Subcutaneous abdominal adipose tissue (tissue), 5 donors: Measurements from ENCODE around the gene MAML3.
"Not testable (repeated sequence)": the region's sequence is repeated elsewhere in the genome, so short reads cannot be mapped to it uniquely, and the experiment has no call there.

Experiments
- H3K27ac ChIP-seq: one replicate; pipeline ENCODE4 v1.7.0; 2013; ENCODE audit warnings: low read depth, mild to moderate bottlenecking, inconsistent platforms, low read length, moderate library complexity
- H3K27me3 ChIP-seq, 5 donors: one replicate each; pipeline ENCODE4 v1.7.0; 2013; ENCODE audit warnings: low read length in 5 of 5, inconsistent platforms in 1 of 5; ENCODE audit not compliant: control insufficient read depth in 5 of 5, insufficient read depth in 4 of 5
- H3K36me3 ChIP-seq, 5 donors: one replicate each; pipeline ENCODE4 v1.7.0; 2013; ENCODE audit warnings: low read length in 5 of 5; ENCODE audit not compliant: control insufficient read depth in 5 of 5, insufficient read depth in 5 of 5
- H3K4me1 ChIP-seq, 5 donors: one replicate each; pipeline ENCODE4 v1.7.0; 2013; ENCODE audit warnings: low read length in 5 of 5, mild to moderate bottlenecking in 3 of 5, moderate library complexity in 1 of 5; ENCODE audit not compliant: control insufficient read depth in 5 of 5, insufficient read depth in 5 of 5
- H3K4me3 ChIP-seq, 5 donors: one replicate each; pipeline ENCODE4 v1.7.0; 2013; ENCODE audit warnings: low read length in 5 of 5, low read depth in 1 of 5
- H3K9ac ChIP-seq, 5 donors: one replicate each; pipeline ENCODE4 v1.7.0; 2013; ENCODE audit warnings: low read length in 5 of 5, mild to moderate bottlenecking in 4 of 5, moderate library complexity in 3 of 5
- H3K9me3 ChIP-seq, 5 donors: one replicate each; pipeline ENCODE4 v1.7.0; 2013; ENCODE audit warnings: low read length in 5 of 5; ENCODE audit not compliant: control insufficient read depth in 5 of 5
- donor health status: healthy.
- donor health status: healthy.
- donor health status: healthy.
- donor health status: healthy.
- donor health status: healthy.

Gene MAML3

DNA sequence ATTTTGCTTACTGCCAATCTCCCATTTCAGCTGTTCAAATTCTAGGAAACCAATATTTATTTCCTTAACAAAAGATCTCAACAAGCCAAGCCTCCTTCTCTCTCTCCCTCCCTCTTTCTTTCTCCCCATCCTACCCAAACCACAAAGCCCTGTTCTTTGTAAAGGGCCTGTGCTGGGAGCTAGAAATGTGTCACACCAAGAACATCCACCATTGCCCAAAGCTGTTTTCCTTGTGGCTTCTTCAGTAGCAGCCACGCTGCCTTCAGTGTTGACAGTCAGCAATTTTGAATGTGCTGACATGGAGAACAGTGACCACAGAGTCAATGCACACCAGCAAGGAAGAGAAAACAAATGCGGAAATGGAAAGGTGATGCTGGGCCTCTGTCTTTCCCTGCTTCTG, 203.0 kb downstream of the MAML3 start:
- no peaks in the 10 kb centered on the region for H3K36me3 ChIP-seq
- H3K9ac ChIP-seq = no peak overlapping the region
- no peaks in the 10 kb centered on the region for H3K27me3 ChIP-seq
- no peak overlapping the region for H3K27ac ChIP-seq
- H3K4me3 ChIP-seq = no peak overlapping the region
- H3K9me3 ChIP-seq = no peaks in the 10 kb centered on the region
- peaks cover 0 to 25% (median 16%) of the 10 kb centered on the region in 5 donors for H3K4me1 ChIP-seq

DNA sequence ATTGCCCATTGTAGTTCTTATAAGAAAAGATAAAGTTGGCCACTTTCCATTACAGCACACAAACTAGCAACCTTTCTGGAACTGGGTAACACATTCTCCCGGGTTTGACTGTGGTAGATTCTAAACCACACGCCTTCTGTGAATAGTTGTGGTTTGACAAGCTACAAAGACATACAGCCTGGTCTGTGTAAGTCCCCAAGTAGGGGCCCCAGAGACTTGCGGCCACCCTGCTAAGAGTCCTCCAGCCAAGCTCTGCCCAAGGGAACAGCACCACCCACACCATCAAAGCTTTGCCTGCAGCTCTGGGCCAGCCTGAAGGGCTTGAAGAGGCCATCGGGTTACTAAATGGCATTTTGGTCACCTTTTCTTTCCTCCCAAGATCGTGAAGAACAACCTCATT, 203.4 kb downstream of the MAML3 start:
- no peaks in the 10 kb centered on the region for H3K27me3 ChIP-seq
- H3K27ac ChIP-seq = no peak overlapping the region
- H3K4me1 ChIP-seq = peaks cover 0 to 20% (median 12%) of the 10 kb centered on the region in 5 donors
- H3K4me3 ChIP-seq = no peak overlapping the region
- no peak overlapping the region for H3K9ac ChIP-seq
- no peaks in the 10 kb centered on the region for H3K9me3 ChIP-seq
- H3K36me3 ChIP-seq = no peaks in the 10 kb centered on the region

DNA sequence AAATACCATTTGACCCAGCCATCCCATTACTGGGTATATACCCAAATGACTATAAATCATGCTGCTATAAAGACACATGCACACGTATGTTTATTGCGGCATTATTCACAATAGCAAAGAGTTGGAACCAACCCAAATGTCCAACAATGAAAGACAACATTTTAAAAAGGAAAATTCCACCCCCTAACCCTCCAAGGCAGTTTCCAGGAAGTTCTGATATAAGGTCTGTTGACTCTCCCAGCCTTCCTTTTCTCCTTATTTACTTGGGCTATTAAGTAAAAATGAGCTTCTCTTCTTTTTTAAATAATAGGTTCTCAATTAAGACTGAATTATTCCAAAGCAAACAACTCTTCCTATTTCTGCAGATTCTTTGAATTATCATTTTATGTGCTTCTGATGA, 209.1 kb downstream of the MAML3 start:
- not testable (repeated sequence) for H3K9me3 ChIP-seq, H3K36me3 ChIP-seq, H3K9ac ChIP-seq, H3K4me3 ChIP-seq, H3K27me3 ChIP-seq, H3K27ac ChIP-seq
- H3K4me1 ChIP-seq = peaks cover 0 to 11% (median 4%) of the 10 kb centered on the region in 5 donors

DNA sequence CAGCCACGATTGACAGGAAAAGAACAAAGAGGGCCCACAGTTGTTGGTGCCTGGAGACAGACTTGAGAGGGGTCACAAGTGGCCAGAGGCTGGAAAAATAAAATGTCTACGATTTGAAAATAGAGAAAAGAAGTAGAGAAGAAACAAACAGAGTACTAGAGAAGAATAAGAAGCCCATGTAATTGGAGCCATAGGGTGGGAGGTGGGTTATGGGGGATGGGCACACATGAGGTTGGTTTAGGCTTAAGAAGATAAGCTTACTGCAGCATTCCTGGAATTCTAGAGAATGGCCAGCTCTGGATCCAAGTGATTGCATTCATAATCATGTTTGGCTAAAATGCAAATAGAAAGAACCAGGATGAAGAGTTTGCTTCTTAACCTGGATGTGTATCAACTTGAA, 210.7 kb downstream of the MAML3 start:
- H3K27ac ChIP-seq = no peak overlapping the region
- H3K36me3 ChIP-seq = no peaks in the 10 kb centered on the region
- no peaks in the 10 kb centered on the region for H3K27me3 ChIP-seq
- peaks cover 0 to 11% (median 4%) of the 10 kb centered on the region in 5 donors for H3K4me1 ChIP-seq
- no peak overlapping the region for H3K9ac ChIP-seq
- no peak overlapping the region for H3K4me3 ChIP-seq
- H3K9me3 ChIP-seq = no peaks in the 10 kb centered on the region

DNA sequence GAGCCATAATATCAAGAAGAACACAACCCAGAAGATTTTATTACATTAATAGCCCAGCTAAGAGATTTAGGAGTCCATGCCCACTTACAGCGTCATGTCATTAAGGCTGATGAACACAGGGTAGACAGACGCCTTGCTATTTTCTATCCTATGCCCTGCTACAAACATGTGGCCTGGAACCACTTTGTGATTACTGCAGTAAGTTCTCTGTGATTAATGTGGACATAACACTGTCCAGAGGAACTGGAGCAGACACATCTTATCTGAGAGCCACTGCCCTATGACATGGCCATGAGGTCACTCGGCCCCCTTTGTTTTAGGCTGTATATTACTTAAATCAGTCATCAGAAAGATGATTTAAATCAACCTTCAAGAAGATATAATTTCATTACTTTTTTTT, 211.7 kb downstream of the MAML3 start:
- Histone ChIP-seq H3K27me3 (no peaks in the 10 kb centered on the region), H3K4me3 (no peak overlapping the region), H3K27ac (no peak overlapping the region), H3K36me3 (no peaks in the 10 kb centered on the region), H3K4me1 (peaks cover 0 to 10% (median 3%) of the 10 kb centered on the region in 5 donors), H3K9me3 (no peaks in the 10 kb centered on the region), H3K9ac (no peak overlapping the region)

DNA sequence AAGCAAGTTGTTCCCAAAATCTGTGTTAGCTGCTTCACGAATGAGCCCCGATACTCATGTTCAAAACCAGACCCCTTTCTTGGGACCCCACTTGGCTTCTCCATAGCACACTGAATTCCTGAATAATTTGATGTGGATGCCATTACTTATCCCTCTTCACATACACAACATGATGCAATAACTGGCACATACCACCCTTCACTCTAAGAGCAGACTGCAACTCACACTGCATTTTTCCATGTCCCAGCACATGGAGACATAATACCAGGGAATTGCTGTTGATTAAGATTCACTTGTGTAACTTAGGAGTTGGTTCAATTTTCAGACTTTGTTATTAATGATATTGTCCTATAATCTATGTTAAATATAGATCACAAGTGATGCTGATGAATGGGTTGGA, 213.4 kb downstream of the MAML3 start:
- no peak overlapping the region for H3K9ac ChIP-seq
- H3K27ac ChIP-seq = no peak overlapping the region
- H3K4me1 ChIP-seq = no peaks in the 10 kb centered on the region
- H3K9me3 ChIP-seq = no peaks in the 10 kb centered on the region
- no peak overlapping the region for H3K4me3 ChIP-seq
- no peaks in the 10 kb centered on the region for H3K36me3 ChIP-seq
- H3K27me3 ChIP-seq = no peaks in the 10 kb centered on the region

DNA sequence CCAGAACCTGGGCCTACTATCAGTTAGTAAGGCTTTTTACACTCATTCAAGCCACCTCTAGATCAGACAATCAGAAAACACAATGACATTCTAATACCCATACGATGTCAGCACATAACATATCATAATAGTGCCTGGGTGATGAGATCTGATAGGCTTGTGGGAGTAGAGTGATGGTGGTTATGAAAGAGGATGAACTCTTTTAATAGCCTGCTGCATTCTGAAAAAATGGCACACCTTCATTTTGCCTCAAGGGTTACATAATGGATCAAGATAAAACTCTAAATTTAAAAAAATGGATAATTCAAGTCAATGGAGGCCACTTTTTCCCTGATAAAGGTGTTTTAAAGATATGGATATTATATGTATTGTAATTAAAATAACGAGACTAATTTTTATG, 215.6 kb downstream of the MAML3 start:
- Histone ChIP-seq H3K27me3 (no peaks in the 10 kb centered on the region), H3K4me1 (peaks cover 0 to 16% (median 5%) of the 10 kb centered on the region in 5 donors), H3K27ac (no peak overlapping the region), H3K9ac (no peak overlapping the region), H3K36me3 (no peaks in the 10 kb centered on the region), H3K9me3 (no peaks in the 10 kb centered on the region), H3K4me3 (no peak overlapping the region)

DNA sequence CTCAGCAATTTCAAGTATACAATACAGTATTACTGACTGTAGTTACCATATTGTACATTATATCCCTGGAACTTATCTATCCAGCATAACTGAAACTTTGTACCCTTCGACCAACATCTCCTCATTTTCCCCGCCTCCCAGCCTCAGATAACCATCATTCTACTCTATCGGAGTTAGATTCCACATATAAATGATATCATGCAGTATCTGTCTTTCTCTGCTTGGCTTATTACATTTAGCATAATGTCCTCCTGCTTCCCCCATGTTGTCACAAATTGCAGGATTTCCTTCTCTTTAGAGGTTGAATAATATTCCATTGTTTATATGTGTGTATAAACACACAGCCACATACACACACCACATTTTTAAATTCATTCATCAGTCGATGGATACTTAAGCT, 218.1 kb downstream of the MAML3 start:
- Histone ChIP-seq H3K4me3 (no peak overlapping the region), H3K36me3 (no peaks in the 10 kb centered on the region), H3K4me1 (peaks cover 0 to 16% (median 5%) of the 10 kb centered on the region in 5 donors), H3K9me3 (no peaks in the 10 kb centered on the region), H3K27me3 (no peaks in the 10 kb centered on the region), H3K9ac (no peak overlapping the region), H3K27ac (no peak overlapping the region)

DNA sequence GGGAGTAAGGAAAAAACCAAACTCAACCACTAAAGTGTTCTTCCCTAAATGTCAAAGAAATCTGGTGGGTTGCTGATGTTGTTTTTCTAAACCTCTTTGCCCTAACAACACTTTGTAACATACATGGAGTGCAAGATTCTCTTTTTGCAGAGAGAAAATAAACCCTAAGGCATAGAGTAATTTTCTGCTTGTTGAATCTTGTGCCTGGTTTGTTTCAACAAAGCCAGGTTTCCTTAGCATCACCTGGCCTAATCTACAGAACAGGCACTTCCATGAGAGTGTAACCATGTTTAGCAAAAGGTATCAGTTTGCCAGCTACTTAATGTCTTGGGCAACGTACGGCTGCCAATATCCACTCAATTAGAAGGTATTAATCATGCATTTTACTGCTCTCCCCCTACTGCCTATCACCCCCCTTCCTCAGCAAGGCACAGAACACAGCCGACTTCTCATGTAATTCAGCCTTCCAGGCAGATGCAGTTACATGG, 219.2 kb downstream of the MAML3 start:
- Histone ChIP-seq H3K27me3 (no peaks in the 10 kb centered on the region), H3K36me3 (no peaks in the 10 kb centered on the region), H3K4me1 (peaks cover 0 to 16% (median 5%) of the 10 kb centered on the region in 5 donors), H3K9ac (no peak overlapping the region), H3K27ac (no peak overlapping the region), H3K4me3 (no peak overlapping the region), H3K9me3 (no peaks in the 10 kb centered on the region)

DNA sequence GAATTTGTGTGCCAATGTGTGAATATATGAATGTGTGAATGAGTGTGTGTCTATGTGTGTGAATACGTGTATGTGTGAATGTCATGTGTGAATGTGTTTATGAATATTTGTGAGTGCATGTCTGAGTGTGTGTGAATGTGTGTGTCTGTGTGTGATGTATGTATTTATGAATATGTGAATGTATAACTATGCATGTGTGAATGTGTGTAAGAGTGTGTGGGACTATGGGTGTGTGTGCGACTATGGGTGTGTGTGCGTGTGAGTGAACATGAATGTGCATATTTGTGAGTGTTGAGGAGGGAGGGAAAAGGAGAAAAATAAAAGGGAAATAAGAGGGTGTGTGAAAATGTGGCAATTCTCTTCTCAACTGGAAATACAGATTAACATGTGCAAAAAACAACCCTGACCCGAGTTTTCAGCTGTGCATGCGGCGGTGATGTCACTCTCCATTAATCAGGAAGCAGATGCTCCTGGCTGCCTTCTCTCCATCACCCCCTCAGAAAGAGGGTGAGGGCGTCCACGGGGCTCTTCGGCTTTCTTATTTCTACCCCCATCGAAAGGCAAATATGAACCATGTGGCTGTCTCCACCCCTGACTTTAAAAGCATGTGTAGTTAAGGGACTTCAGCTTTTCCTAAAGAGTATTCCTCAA, 219.8 kb downstream of the MAML3 start:
- H3K27me3 ChIP-seq = no peaks in the 10 kb centered on the region
- no peak overlapping the region for H3K9ac ChIP-seq
- no peaks in the 10 kb centered on the region for H3K36me3 ChIP-seq
- H3K4me1 ChIP-seq = peaks cover 0 to 19% (median 5%) of the 10 kb centered on the region in 5 donors
- H3K9me3 ChIP-seq = no peaks in the 10 kb centered on the region
- no peak overlapping the region for H3K4me3 ChIP-seq
- no peak overlapping the region for H3K27ac ChIP-seq
